ENCODE results near the gene SBSN. TPM values are rescaled to one million over a fixed set of nuclear protein-coding genes. Genes with fewer than 3 reads are reported as not detected.

SBSN gene
- total and polyA plus RNA-seq, 10 of the 15 experiments (the other 5 are each of a cell fraction or from before 2014, with no cell fraction given) = 0.09 TPM; not detected in 9

- Histone ChIP-seq H3K4me2 (ENCODE audit: control insufficient read depth, insufficient read depth) (no peak overlapping the region), H3K4me1 (ENCODE audit: control insufficient read depth, insufficient read depth, low read length) (peaks cover 21% of the 10 kb centered on the region), H3K27me3 (replicated peaks in 1 of 2; ENCODE audit: control insufficient read depth in 2 of 2, insufficient read depth in 2 of 2, low read length in 1 of 2) (no peaks in the 10 kb centered on the region), H2AFZ (ENCODE audit: control insufficient read depth, low read depth, low read length) (no peak overlapping the region), H3K79me2 (ENCODE audit: control insufficient read depth, insufficient read depth, low read length) (peaks cover 12% of the 10 kb centered on the region), H3K27ac (ENCODE audit: control insufficient read depth, insufficient read depth) (no peak overlapping the region), H3K4me3 (no peak overlapping the region), H4K20me1 (ENCODE audit: control insufficient read depth, insufficient read depth) (no peaks in the 10 kb centered on the region), H3K9me3 (replicated peaks; ENCODE audit: control insufficient read depth, insufficient read depth, low read length) (no peaks in the 10 kb centered on the region), H3K9ac (ENCODE audit: control insufficient read depth, insufficient read depth, low read length) (no peak overlapping the region), H3K36me3 (ENCODE audit: control insufficient read depth in 2 of 2, insufficient read depth in 2 of 2, low read length in 1 of 2) (peaks cover 0 to 2% of the 10 kb centered on the region in 2 experiments; a peak in 2 of 4 replicates)
- no TSS peak for BruUV-seq (replicated peaks)
- SMC1A ChIA-PET (ENCODE audit: uncharacterized antibody, unreplicated experiment) = interaction anchor here (1.4 kb wide), 1 partner anchor 30 kb away, joined by 9 read pairs; no protein-coding TSS in a partner anchor
- ATAC-seq (no peak), FAIRE-seq (no peak), DNase-seq (ENCODE audit: low read depth, low spot score) (no peak)
- intact Hi-C loops (cut with micrococcal nuclease; ENCODE audit: unreplicated experiment) (no loop called here), in situ Hi-C loops (cut with MboI) (no loop called here)
- WGBS (ENCODE audit: insufficient coverage, insufficient replicate concordance, low lambda C conversion rate, missing lambda C conversion rate) = 10% methylated on average over 6 of the region's 7 CpGs
- TF ChIP-seq SMC3 (IDR thresholded peaks at IDR 0.05; ENCODE audit: borderline replicate concordance, low read length) (no peak), NFYA (IDR thresholded peaks at IDR 0.05; ENCODE audit: borderline replicate concordance, low read depth, low read length) (no peak), LARP7 (IDR thresholded peaks at IDR 0.05) (no peak), SUZ12 (IDR thresholded peaks at IDR 0.05; ENCODE audit: unreplicated experiment) (no peak), TAF1 (IDR thresholded peaks at IDR 0.05; ENCODE audit: borderline replicate concordance, low read depth, low read length) (no peak), MLLT1 (IDR thresholded peaks at IDR 0.05) (no peak), ZNF384 (IDR thresholded peaks at IDR 0.05; ENCODE audit: borderline replicate concordance, low read depth, low read length) (peak; percentile 43; the same call in 1 of the 2 replicates), FOS (IDR thresholded peaks at IDR 0.05; ENCODE audit: borderline replicate concordance, extremely low read depth, insufficient read length) (no peak), ZNF24 (IDR thresholded peaks at IDR 0.05) (peak; percentile 56; the same call in 1 of the 2 replicates), SPI1 (IDR thresholded peaks at IDR 0.05; ENCODE audit: borderline replicate concordance, insufficient read depth, low read depth, low read length) (peak; percentile 65; the same call in 1 of the 2 replicates)
- RAD21 ChIA-PET (ENCODE audit: unreplicated experiment) = interaction anchor here (1.4 kb wide), 1 partner anchor 30 kb away, joined by 4 read pairs; no protein-coding TSS in a partner anchor
- POLR2A ChIA-PET = interaction anchor here (1.7 kb wide), 1 partner anchor 30 kb away, joined by 6 read pairs; no protein-coding TSS in a partner anchor
- CTCF ChIA-PET = interaction anchor here (1.2 kb wide), 2 partner anchors 9 to 30 kb away, joined by 3 to 4 read pairs; no protein-coding TSS in a partner anchor
These were observed 12.3 kb upstream of the SBSN start for GRCh38 chr19:35540356-35540927.

Measured in GM12878 (cell line).